ENCODE measurements around the gene RASL11A. TPM values are rescaled to one million over a fixed set of nuclear protein-coding genes. Genes with fewer than 3 reads are reported as not detected.

Gene RASL11A
- total RNA-seq, 1 donor from 2014 or later = 10.5 TPM

- Mint-ChIP-seq H3K9me3 (no peaks in the 10 kb centered on the region), H3K27ac (no peak overlapping the region), H3K4me1 (peaks cover 4% of the 10 kb centered on the region), H3K4me3 (no peak overlapping the region), H3K36me3 (no peaks in the 10 kb centered on the region), H3K27me3 (ENCODE audit: low read depth) (peaks cover 2% of the 10 kb centered on the region)
- DNase-seq (ENCODE audit: low spot score in 2 of 2, unreplicated experiment in 2 of 2) = no peak
- TF ChIP-seq, protein P1, sequence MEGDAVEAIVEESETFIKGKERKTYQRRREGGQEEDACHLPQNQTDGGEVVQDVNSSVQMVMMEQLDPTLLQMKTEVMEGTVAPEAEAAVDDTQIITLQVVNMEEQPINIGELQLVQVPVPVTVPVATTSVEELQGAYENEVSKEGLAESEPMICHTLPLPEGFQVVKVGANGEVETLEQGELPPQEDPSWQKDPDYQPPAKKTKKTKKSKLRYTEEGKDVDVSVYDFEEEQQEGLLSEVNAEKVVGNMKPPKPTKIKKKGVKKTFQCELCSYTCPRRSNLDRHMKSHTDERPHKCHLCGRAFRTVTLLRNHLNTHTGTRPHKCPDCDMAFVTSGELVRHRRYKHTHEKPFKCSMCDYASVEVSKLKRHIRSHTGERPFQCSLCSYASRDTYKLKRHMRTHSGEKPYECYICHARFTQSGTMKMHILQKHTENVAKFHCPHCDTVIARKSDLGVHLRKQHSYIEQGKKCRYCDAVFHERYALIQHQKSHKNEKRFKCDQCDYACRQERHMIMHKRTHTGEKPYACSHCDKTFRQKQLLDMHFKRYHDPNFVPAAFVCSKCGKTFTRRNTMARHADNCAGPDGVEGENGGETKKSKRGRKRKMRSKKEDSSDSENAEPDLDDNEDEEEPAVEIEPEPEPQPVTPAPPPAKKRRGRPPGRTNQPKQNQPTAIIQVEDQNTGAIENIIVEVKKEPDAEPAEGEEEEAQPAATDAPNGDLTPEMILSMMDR (IDR thresholded peaks at IDR 0.05; ENCODE audit: unreplicated experiment) = no peak
These were observed 38.9 kb downstream of the RASL11A start for GRCh38 chr13:27309401-27309958.

GRCh38 chr13:27309967-27310598, 39.5 kb downstream of the RASL11A start:
- no peak overlapping the region for H3K4me3 Mint-ChIP-seq
- peaks cover 2% of the 10 kb centered on the region for H3K27me3 Mint-ChIP-seq (ENCODE audit: low read depth)
- no peak for DNase-seq (ENCODE audit: low spot score in 2 of 2, unreplicated experiment in 2 of 2)
- TF ChIP-seq, protein P1 (IDR thresholded peaks at IDR 0.05; ENCODE audit: unreplicated experiment) = no peak
- H3K4me1 Mint-ChIP-seq = peaks cover 4% of the 10 kb centered on the region
- H3K27ac Mint-ChIP-seq = no peak overlapping the region
- H3K9me3 Mint-ChIP-seq = no peaks in the 10 kb centered on the region
- no peaks in the 10 kb centered on the region for H3K36me3 Mint-ChIP-seq

DNA sequence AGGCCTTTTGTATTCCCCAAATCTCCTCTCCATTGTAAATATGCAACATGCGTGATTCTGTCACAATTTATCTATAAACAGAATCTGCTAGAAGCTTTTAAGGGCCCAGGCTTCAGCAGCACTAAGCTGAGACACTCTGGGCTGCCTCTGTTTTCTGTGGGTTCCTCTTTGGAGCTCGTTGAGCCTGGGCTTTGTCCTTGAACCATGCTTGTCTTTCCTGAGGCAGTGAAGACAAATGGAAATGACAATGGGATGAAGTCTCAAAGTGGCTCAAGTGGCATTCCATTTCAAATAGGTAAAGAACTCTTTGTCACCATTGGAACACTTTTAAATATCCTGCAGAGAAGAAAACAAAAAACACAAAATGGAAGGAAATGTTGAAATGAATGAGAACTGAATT, 40.3 kb downstream of the RASL11A start:
- DNase-seq (ENCODE audit: low spot score in 2 of 2, unreplicated experiment in 2 of 2) = no peak
- peaks cover 2% of the 10 kb centered on the region for H3K27me3 Mint-ChIP-seq (ENCODE audit: low read depth)
- H3K9me3 Mint-ChIP-seq = no peaks in the 10 kb centered on the region
- no peak overlapping the region for H3K4me3 Mint-ChIP-seq
- no peaks in the 10 kb centered on the region for H3K36me3 Mint-ChIP-seq
- TF ChIP-seq, protein P1 (IDR thresholded peaks at IDR 0.05; ENCODE audit: unreplicated experiment) = no peak
- peaks cover 4% of the 10 kb centered on the region for H3K4me1 Mint-ChIP-seq
- H3K27ac Mint-ChIP-seq = no peak overlapping the region

GRCh38 chr13:27311518-27312210, 41.0 kb downstream of the RASL11A start:
- H3K27me3 Mint-ChIP-seq (ENCODE audit: low read depth) = peaks cover 8% of the 10 kb centered on the region

DNA sequence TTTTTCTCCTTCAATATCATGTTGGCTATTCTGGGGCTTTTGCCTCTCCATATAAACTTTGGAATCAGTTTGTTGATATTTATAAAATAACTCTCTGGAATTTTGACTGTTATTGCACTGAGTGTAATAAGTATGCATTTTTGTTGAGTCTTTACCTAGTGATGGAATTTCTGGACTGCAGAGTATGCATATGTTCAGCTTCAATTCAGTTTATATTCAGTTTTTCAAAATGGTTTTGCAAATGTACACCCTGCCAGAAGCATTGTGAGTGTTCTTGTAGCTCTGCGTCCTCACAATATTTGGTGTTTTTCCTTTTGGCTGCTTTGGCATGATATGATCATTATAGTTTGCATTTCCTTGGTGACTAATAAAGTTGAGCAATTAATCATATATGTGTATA, 43.1 kb downstream of the RASL11A start:
- no peak for DNase-seq (ENCODE audit: low spot score in 2 of 2, unreplicated experiment in 2 of 2)
- Mint-ChIP-seq H3K4me1 (peaks cover 4% of the 10 kb centered on the region), H3K27ac (no peak overlapping the region), H3K27me3 (ENCODE audit: low read depth) (peaks cover 19% of the 10 kb centered on the region), H3K9me3 (no peaks in the 10 kb centered on the region), H3K4me3 (no peak overlapping the region), H3K36me3 (no peaks in the 10 kb centered on the region)
- TF ChIP-seq, protein P1 (IDR thresholded peaks at IDR 0.05; ENCODE audit: unreplicated experiment) = no peak

More at GRCh38 chr13:27311518-27312210, 41.0 kb downstream of the RASL11A start:
- Mint-ChIP-seq H3K9me3 (no peaks in the 10 kb centered on the region), H3K4me1 (peaks cover 4% of the 10 kb centered on the region), H3K27ac (no peak overlapping the region), H3K4me3 (no peak overlapping the region), H3K36me3 (no peaks in the 10 kb centered on the region)
- no peak for DNase-seq (ENCODE audit: low spot score in 2 of 2, unreplicated experiment in 2 of 2)
- TF ChIP-seq, protein P1 (IDR thresholded peaks at IDR 0.05; ENCODE audit: unreplicated experiment) = no peak
